H1 (cell line): Measurements from ENCODE around the gene MRPL52. TPM values are rescaled to one million over a fixed set of nuclear protein-coding genes. Genes with fewer than 3 reads are reported as not detected.

Experiments
- CTCF ChIA-PET: fragments of 300-600 bp; sonication (Branson Sonifier 250); formaldehyde crosslinking; loops from one replicate; lab custom pipeline; 2021; ENCODE audit not compliant: partially characterized antibody; lab: Charles Lee
- POLR2A ChIA-PET: fragments of 300-600 bp; sonication (Branson Sonifier 250); formaldehyde crosslinking; loops from one replicate; lab custom pipeline; 2021; ENCODE audit warnings: inconsistent platforms; ENCODE audit not compliant: partially characterized antibody; lab: Charles Lee
- DNase-seq, 2 experiments: peaks; one replicate each; pipeline versions ENCODE4 v3.0.0 to v3.0.0-alpha.2; 2010 to 2022; ENCODE audit warnings: low spot score in 2 of 2, low read depth in 1 of 2, mixed read lengths in 1 of 2
- FAIRE-seq: peaks from 2 replicates; lab custom pipeline; 2011; peaks lifted over from hg19 to GRCh38; lab: Jason Lieb, UNC
- H2AFZ ChIP-seq: 2 replicates; pipeline ENCODE4 v1.8.1; 2012; ENCODE audit warnings: low read length, inconsistent platforms
- H2AK5ac ChIP-seq: 2 replicates; pipeline ENCODE4 v1.6.1; 2013; ENCODE audit warnings: low read depth, low read length
- H2BK120ac ChIP-seq: replicated peaks from 2 replicates; pipeline ENCODE3; 2013; ENCODE audit warnings: low read depth, low read length, inconsistent platforms
- H2BK12ac ChIP-seq: 2 replicates; pipeline ENCODE4 v1.6.1; 2013; ENCODE audit warnings: low read depth, low read length
- H2BK15ac ChIP-seq: 2 replicates; pipeline ENCODE4 v1.6.1; 2013; ENCODE audit warnings: low read length
- H2BK20ac ChIP-seq: 2 replicates; pipeline ENCODE4 v1.6.1; 2013; ENCODE audit warnings: low read length
- H2BK5ac ChIP-seq: 2 replicates; pipeline ENCODE4 v1.6.1; 2013; ENCODE audit warnings: low read depth, low read length
- H3K14ac ChIP-seq: 2 replicates; pipeline ENCODE4 v1.6.1; 2013; ENCODE audit warnings: inconsistent platforms; ENCODE audit not compliant: insufficient read length
- H3K18ac ChIP-seq: 2 replicates; pipeline ENCODE4 v1.6.1; 2013; ENCODE audit warnings: low read length; ENCODE audit errors: extremely low read depth
- H3K23ac ChIP-seq: 2 replicates; pipeline ENCODE4 v1.6.1; 2013; ENCODE audit warnings: inconsistent platforms; ENCODE audit not compliant: insufficient read length
- H3K23me2 ChIP-seq: 2 replicates; pipeline ENCODE4 v1.6.1; 2013; ENCODE audit warnings: low read depth, low read length
- H3K27ac ChIP-seq: 2 replicates; pipeline ENCODE4 v1.6.1; 2011; ENCODE audit warnings: low read depth, low read length, inconsistent platforms
- H3K27me3 ChIP-seq, 4 experiments: replicated peaks in 1 of 4; 1 replicate in 1 of 4; 2 replicates in 3 of 4; pipeline versions ENCODE4 v1.6.1 to v1.8.1; 2011 to 2013; ENCODE audit warnings: low read length in 3 of 4, mild to moderate bottlenecking in 3 of 4, inconsistent platforms in 2 of 4, mixed read lengths in 2 of 4, moderate library complexity in 1 of 4; ENCODE audit not compliant: control insufficient read depth in 3 of 4, insufficient read depth in 3 of 4; ENCODE audit errors: extremely low read depth in 1 of 4
- H3K36me3 ChIP-seq, 4 experiments: 2 replicates each; pipeline versions ENCODE4 v1.6.1 to v1.8.1; 2011 to 2013; ENCODE audit warnings: mild to moderate bottlenecking in 4 of 4, low read length in 3 of 4, moderate library complexity in 2 of 4, control low read depth in 1 of 4, inconsistent platforms in 1 of 4; ENCODE audit not compliant: insufficient read depth in 4 of 4, control insufficient read depth in 2 of 4
- H3K4ac ChIP-seq: replicated peaks from 2 replicates; pipeline ENCODE3; 2013; ENCODE audit warnings: low read length, low read depth, mixed read lengths, inconsistent platforms; ENCODE audit not compliant: insufficient read length
- H3K4me1 ChIP-seq, 4 experiments: replicated peaks in 1 of 4; 1 replicate in 1 of 4; 2 replicates in 3 of 4; pipeline versions ENCODE4 v1.6.1 to v1.8.1; 2011 to 2013; ENCODE audit warnings: low read length in 3 of 4, inconsistent platforms in 2 of 4, mixed read lengths in 1 of 4; ENCODE audit not compliant: insufficient read depth in 4 of 4, control insufficient read depth in 3 of 4
- H3K4me2 ChIP-seq, 2 experiments: 2 replicates each; pipeline versions ENCODE4 v1.6.1 to v1.8.1; 2011 to 2013; ENCODE audit warnings: low read depth in 2 of 2, low read length in 2 of 2, control low read depth in 1 of 2, inconsistent platforms in 1 of 2, mild to moderate bottlenecking in 1 of 2; ENCODE audit not compliant: insufficient read depth in 1 of 2
- H3K4me3 ChIP-seq, 4 experiments: fragments of 200-600, 300-600 bp in 1 of 4; sonication (generic), shearing (Covaris generic), sonication (Bioruptor Twin) in 1 of 4; 2 replicates each; pipeline versions ENCODE4 v1.5.1 to v1.8.1; 2011 to 2016; ENCODE audit warnings: low read length in 4 of 4, low read depth in 3 of 4, control low read depth in 2 of 4, inconsistent platforms in 2 of 4, mild to moderate bottlenecking in 2 of 4, mixed read lengths in 1 of 4, moderate library complexity in 1 of 4; ENCODE audit not compliant: insufficient read depth in 2 of 4; ENCODE audit errors: extremely low read depth in 1 of 4
- H3K56ac ChIP-seq: replicated peaks from 2 replicates; pipeline ENCODE3; 2013; ENCODE audit warnings: low read depth, mild to moderate bottlenecking, mixed read lengths, low read length, inconsistent platforms; ENCODE audit not compliant: insufficient read length
- H3K79me1 ChIP-seq: 2 replicates; pipeline ENCODE4 v1.6.1; 2013; ENCODE audit warnings: low read depth, low read length, control low read depth
- H3K79me2 ChIP-seq, 2 experiments: 2 replicates each; pipeline versions ENCODE4 v1.6.1 to v1.8.1; 2012 to 2013; ENCODE audit warnings: low read length in 2 of 2, mild to moderate bottlenecking in 2 of 2, inconsistent platforms in 1 of 2; ENCODE audit not compliant: insufficient read depth in 2 of 2, control insufficient read depth in 1 of 2
- H3K9ac ChIP-seq, 4 experiments: replicated peaks in 1 of 4; 1 replicate in 1 of 4; 2 replicates in 3 of 4; pipeline versions ENCODE4 v1.6.1 to v1.8.1; 2011 to 2013; ENCODE audit warnings: low read depth in 3 of 4, low read length in 3 of 4, control low read depth in 2 of 4, mild to moderate bottlenecking in 2 of 4, moderate library complexity in 2 of 4, inconsistent platforms in 1 of 4; ENCODE audit errors: extremely low read depth in 1 of 4
- H3K9me3 ChIP-seq, 2 experiments: 2 replicates each; pipeline versions ENCODE4 v1.6.1 to v1.8.1; 2012 to 2013; ENCODE audit warnings: mild to moderate bottlenecking in 2 of 2, moderate library complexity in 2 of 2, control low read depth in 1 of 2, inconsistent platforms in 1 of 2, low read depth in 1 of 2, low read length in 1 of 2, mixed read lengths in 1 of 2; ENCODE audit not compliant: insufficient read depth in 2 of 2
- H4K20me1 ChIP-seq, 2 experiments: replicated peaks in 1 of 2; 2 replicates each; pipeline versions ENCODE3 to v1.8.1; 2011 to 2013; ENCODE audit warnings: inconsistent platforms in 2 of 2, low read length in 2 of 2, mild to moderate bottlenecking in 1 of 2; ENCODE audit not compliant: insufficient read depth in 2 of 2, control insufficient read depth in 1 of 2
- H4K5ac ChIP-seq: 2 replicates; pipeline ENCODE4 v1.6.1; 2013; ENCODE audit warnings: low read length, low read depth, mixed read lengths, inconsistent platforms; ENCODE audit not compliant: insufficient read length
- H4K8ac ChIP-seq: 2 replicates; pipeline ENCODE4 v1.8.0; 2013; ENCODE audit warnings: mild to moderate bottlenecking, moderate library complexity, low read length, inconsistent platforms; ENCODE audit not compliant: insufficient read depth; ENCODE audit errors: extremely low read depth
- H4K91ac ChIP-seq: replicated peaks from 2 replicates; pipeline ENCODE3; 2013; ENCODE audit warnings: low read length, mixed read lengths, inconsistent platforms; ENCODE audit not compliant: insufficient read length
- HDAC2 ChIP-seq, 2 experiments: fragments of 300-600 bp in 1 of 2; sonication (generic) in 1 of 2; IDR thresholded peaks; 2 replicates each; pipeline ENCODE4 v1.6.1; 2011 to 2012; ENCODE audit warnings: low read depth in 2 of 2, low read length in 2 of 2, mild to moderate bottlenecking in 2 of 2, moderate library complexity in 2 of 2, borderline replicate concordance in 1 of 2, inconsistent platforms in 1 of 2
- KDM5A ChIP-seq: fragments of 200-600 bp; IDR thresholded peaks from 2 replicates; pipeline ENCODE4 v1.7.1; 2012; ENCODE audit warnings: mild to moderate bottlenecking, low read length, inconsistent platforms, mixed read lengths
- NANOG ChIP-seq: IDR thresholded peaks from 2 replicates; pipeline ENCODE4 v1.6.1; 2011; ENCODE audit warnings: low read length, low read depth, mild to moderate bottlenecking, inconsistent platforms; ENCODE audit not compliant: insufficient read depth, poor library complexity, severe bottlenecking
- POU5F1 ChIP-seq: IDR thresholded peaks from 2 replicates; pipeline ENCODE4 v1.6.1; 2011; ENCODE audit warnings: low read depth, mild to moderate bottlenecking, low read length, moderate library complexity
- SP1 ChIP-seq: IDR thresholded peaks from 2 replicates; pipeline ENCODE4 v1.6.1; 2011; ENCODE audit warnings: low read depth, low read length
- SP2 ChIP-seq: IDR thresholded peaks from 2 replicates; pipeline ENCODE4 v1.6.1; 2012; ENCODE audit warnings: mild to moderate bottlenecking, low read length, inconsistent platforms
- TEAD4 ChIP-seq: IDR thresholded peaks from 2 replicates; pipeline ENCODE4 v1.6.1; 2012; ENCODE audit warnings: low read depth, low read length, inconsistent platforms, mixed read lengths
- WGBS, 2 experiments: shearing (Covaris generic) in 1 of 2; methylation state at CpG; one replicate each; pipeline versions ENCODE4 v1.1.6 to v1.1.7; 2013 to 2015; ENCODE audit warnings: low lambda C conversion rate in 2 of 2, mixed read lengths in 2 of 2, inconsistent platforms in 1 of 2, low coverage in 1 of 2, missing lambda C conversion rate in 1 of 2; ENCODE audit not compliant: insufficient replicate concordance in 2 of 2, insufficient coverage in 1 of 2, insufficient read length in 1 of 2; ENCODE audit errors: extremely low coverage in 1 of 2, missing lambda C conversion rate in 1 of 2; 5-methylcytosine and 5-hydroxymethylcytosine counted together
- polyA plus RNA-seq, 7 experiments: library from polyadenylated mRNA; depleted of rRNA in 3 of 7; stranded (reverse) in 5 of 7; unstranded in 2 of 7; fragments of >200 nt in 5 of 7; fragments of 200-250 nt in 2 of 7; gene quantifications; 1 replicate in 5 of 7; 2 replicates in 1 of 7; 4 replicates in 1 of 7; pipeline versions ENCODE4 v1.2.1 to v1.2.3, GENCODE V29; 2011 to 2013; ENCODE audit warnings: missing spikeins in 2 of 7, mixed read lengths in 2 of 7
- total RNA-seq: library from RNA; stranded (reverse); fragmentation: NEBNext Ultra II Directional; extraction: Animal tissue kit (Norgen Biotek cat#: 25700); gene quantifications from 2 replicates; pipeline ENCODE4 v1.2.1, GENCODE V29; 2021

Gene MRPL52
- total and polyA plus RNA-seq, 2 of the 8 experiments (the other 6 are each of a cell fraction or from before 2014, with no cell fraction given) = 70.5 to 176 TPM

DNA sequence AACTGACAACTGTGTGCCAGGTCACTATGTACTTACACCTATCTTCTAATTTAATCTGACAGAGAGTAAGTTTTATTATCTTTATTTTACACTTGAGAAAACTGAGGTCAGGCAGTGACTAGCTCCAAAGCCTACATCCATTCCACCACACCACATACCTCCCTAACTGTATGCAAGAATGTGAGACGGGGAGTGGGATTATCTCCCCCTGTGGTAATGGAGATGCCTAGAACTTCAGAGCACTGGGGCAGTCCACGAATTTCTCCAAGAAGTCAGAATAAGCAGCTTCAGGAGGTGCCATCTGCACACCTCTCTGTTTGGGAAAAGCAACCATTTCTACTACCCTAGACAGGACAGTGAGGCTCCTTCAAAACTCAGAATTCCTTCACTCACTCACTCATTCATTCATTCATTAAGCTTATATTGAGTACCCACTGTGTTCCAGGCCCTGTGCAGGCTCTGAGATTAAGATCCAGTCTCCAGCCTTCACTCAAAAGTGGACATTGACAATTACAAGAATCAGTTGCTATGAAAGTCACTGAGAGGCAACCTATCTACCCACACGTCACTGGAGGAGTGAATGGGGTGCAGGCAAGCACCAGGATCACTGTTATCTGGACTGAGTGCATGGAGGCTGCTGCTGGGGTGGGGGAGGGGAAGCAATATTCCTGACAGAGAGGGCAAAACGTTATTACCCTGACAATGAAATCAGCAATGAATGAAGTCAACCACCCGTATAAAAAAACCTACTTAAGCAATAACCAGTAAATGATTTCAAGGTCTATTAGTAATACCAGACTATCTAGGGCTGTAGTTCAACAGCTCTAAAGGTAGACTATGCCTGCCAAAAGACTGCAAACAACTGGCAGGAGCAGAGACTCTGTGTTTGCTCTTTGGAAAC lies 32.4 kb upstream of the MRPL52 start:
- H3K23me2 ChIP-seq = no peaks in the 10 kb centered on the region
- H3K27ac ChIP-seq = no peak overlapping the region
- H2BK15ac ChIP-seq = no peak overlapping the region
- H3K79me1 ChIP-seq = no peaks in the 10 kb centered on the region
- H2BK20ac ChIP-seq = 0 out of 2 replicates have a peak overlapping the region, but pooled peaks have one; percentile 2
- no peaks in the 10 kb centered on the region for H3K79me2 ChIP-seq
- TF ChIP-seq TEAD4 = peak; percentile 92
- TF ChIP-seq KDM5A = no peak
- TF ChIP-seq POU5F1 = 0 out of 2 replicates have a peak, but pooled peaks have one; percentile 27
- TF ChIP-seq SP2 = no peak
- 0 out of 4 replicates have a peak, but pooled peaks of 1 of the 2 experiments have one; percentile 13 for TF ChIP-seq HDAC2 (IDR thresholded peaks at IDR 0.05; ENCODE audit: borderline replicate concordance in 1 of 2, low read depth in 2 of 2, low read length in 2 of 2)
- TF ChIP-seq NANOG = no peak
- peak; percentile 73 for TF ChIP-seq SP1
- WGBS, 2 experiments = 57% methylated on average over 5 of the region's 5 CpGs; no CpG with 5 or more reads in 1 of the 2 experiments
- H3K36me3 ChIP-seq = no peaks in the 10 kb centered on the region
- H2AK5ac ChIP-seq = 0 out of 2 replicates have a peak overlapping the region, but pooled peaks have one; percentile 0
- no peak overlapping the region for H3K4me3 ChIP-seq
- no peak overlapping the region for H2BK5ac ChIP-seq
- no peak for DNase-seq
- no peaks in the 10 kb centered on the region for H3K27me3 ChIP-seq
- no peak overlapping the region for H3K4ac ChIP-seq
- FAIRE-seq = no peak
- H3K23ac ChIP-seq = no peak overlapping the region
- peaks cover 0 to 4% of the 10 kb centered on the region in 2 experiments; a peak in 1 of 4 replicates for H3K9me3 ChIP-seq
- H2BK12ac ChIP-seq = no peak overlapping the region; the same call in 1 of the 2 replicates
- peaks cover 2 to 11% (median 6%) of the 10 kb centered on the region in 4 experiments for H3K4me1 ChIP-seq
- H4K20me1 ChIP-seq = no peaks in the 10 kb centered on the region
- no peak overlapping the region for H3K9ac ChIP-seq
- POLR2A ChIA-PET = interaction anchor here (1.0 to 2.3 kb wide), 9 partner anchors 9 to 48 kb away, joined by 3 to 15 read pairs (median 4); no protein-coding TSS in a partner anchor
- peak overlapping the region; percentile 20 to 26; a peak in 3 of 4 replicates for H3K4me2 ChIP-seq
- H4K8ac ChIP-seq = no peak overlapping the region
- H4K91ac ChIP-seq = no peak overlapping the region
- CTCF ChIA-PET = interaction anchor here (0.6 to 53.1 kb wide), 9 partner anchors 8 to 237 kb away, joined by 3 to 1562 read pairs (median 3); partner anchors contain the start of genes LRP10, MMP14 and REM2
- no peak overlapping the region for H3K56ac ChIP-seq
- no peak overlapping the region for H2AFZ ChIP-seq
- H3K18ac ChIP-seq = 0 out of 2 replicates have a peak overlapping the region, but pooled peaks have one; percentile 3
- no peak overlapping the region for H4K5ac ChIP-seq
- H2BK120ac ChIP-seq = no peak overlapping the region
- no peak overlapping the region for H3K14ac ChIP-seq
